Measurements from ENCODE around the gene FABP7. TPM values are rescaled to one million over a fixed set of nuclear protein-coding genes. Genes with fewer than 3 reads are reported as not detected.

Gene FABP7
- total and polyA plus RNA-seq, 2 of the 13 experiments (the other 11 are each of a cell fraction or from before 2014, with no cell fraction given), result not detected

GRCh38 chr6:122798099-122798641, 18.7 kb downstream of the FABP7 start (continued):
- no peak for TF ChIP-seq NKX3-1 (CRISPR knock-in tag; IDR thresholded peaks at IDR 0.05)
- TF ChIP-seq HMGXB4 (CRISPR knock-in tag; IDR thresholded peaks at IDR 0.05; ENCODE audit: borderline replicate concordance in 1 of 2, low read depth in 1 of 2), result peak; percentile 54 to 60; a peak in 2 of 4 replicates
- TF ChIP-seq ARID3A (IDR thresholded peaks at IDR 0.05; ENCODE audit: low read depth, low read length), result peak; percentile 93
- no peak for TF ChIP-seq ZNF224 (CRISPR knock-in tag; IDR thresholded peaks at IDR 0.05)
- TF ChIP-seq ZBTB2 (CRISPR knock-in tag; IDR thresholded peaks at IDR 0.05; ENCODE audit: low read depth), result no peak
- no peak for TF ChIP-seq ZNF569 (CRISPR knock-in tag; IDR thresholded peaks at IDR 0.05; ENCODE audit: borderline replicate concordance)
- TF ChIP-seq SKIL (CRISPR knock-in tag; IDR thresholded peaks at IDR 0.05; ENCODE audit: borderline replicate concordance), result peak; percentile 13; the same call in 1 of the 2 replicates
- TF ChIP-seq U2AF1 (optimal IDR thresholded peaks at IDR 0.05; ENCODE audit: low read depth, low read length), result no peak
- TF ChIP-seq E2F1 (CRISPR knock-in tag; IDR thresholded peaks at IDR 0.05), result no peak
- TF ChIP-seq FOXA1 (IDR thresholded peaks at IDR 0.05), result no peak
- TF ChIP-seq FOXA1 (CRISPR knock-in tag; IDR thresholded peaks at IDR 0.05), result peak; percentile 26; the same call in 1 of the 2 replicates
- TF ChIP-seq HNRNPK (IDR thresholded peaks at IDR 0.05; ENCODE audit: low read depth, low read length, poor library complexity, severe bottlenecking), result no peak
- TF ChIP-seq SIN3A (IDR thresholded peaks at IDR 0.05; ENCODE audit: borderline replicate concordance, low read depth, low read length), result no peak
- no peak for TF ChIP-seq FOXO4 (CRISPR knock-in tag; conservative IDR thresholded peaks at IDR 0.05)
- no peak for TF ChIP-seq ARID2 (CRISPR knock-in tag; IDR thresholded peaks at IDR 0.05; ENCODE audit: borderline replicate concordance)
- TF ChIP-seq MEIS2 (CRISPR knock-in tag; IDR thresholded peaks at IDR 0.05), result peak; percentile 88
- no peak for TF ChIP-seq NFIB (CRISPR knock-in tag; IDR thresholded peaks at IDR 0.05; ENCODE audit: borderline replicate concordance)
